DND-41 (cell line): ENCODE data around the gene IL1R2.
"Not testable (repeated sequence)": the region's sequence is repeated elsewhere in the genome, so short reads cannot be mapped to it uniquely, and the experiment has no call there.

Source experiments
- ATAC-seq: fragments of 200-7000 bp; cut with Tn5 transposase; 3 replicates; pipeline ENCODE4 v1.9.1; 2021; ENCODE audit warnings: low read depth; ENCODE audit not compliant: insufficient read depth
- DNase-seq: peaks from one replicate; pipeline ENCODE4 v3.0.0-alpha.2; 2020
- H2AFZ ChIP-seq: 2 replicates; pipeline ENCODE4 v1.6.0; 2012; ENCODE audit warnings: low read depth, low read length
- H3K27ac ChIP-seq: 2 replicates; pipeline ENCODE4 v1.5.1; 2012; ENCODE audit warnings: low read length, inconsistent platforms
- H3K27me3 ChIP-seq: fragments of 200-600 bp; sonication (generic); 2 replicates; pipeline ENCODE4 v1.6.0; 2012; ENCODE audit warnings: low read length, mild to moderate bottlenecking, inconsistent platforms; ENCODE audit not compliant: insufficient read depth, poor library complexity
- H3K36me3 ChIP-seq: 2 replicates; pipeline ENCODE4 v1.5.1; 2012; ENCODE audit warnings: low read length, inconsistent platforms; ENCODE audit not compliant: insufficient read depth
- H3K4me1 ChIP-seq: 2 replicates; pipeline ENCODE4 v1.5.1; 2012; ENCODE audit warnings: mild to moderate bottlenecking, low read length; ENCODE audit not compliant: insufficient read depth
- H3K4me2 ChIP-seq: 2 replicates; pipeline ENCODE4 v1.6.0; 2012; ENCODE audit warnings: mild to moderate bottlenecking, moderate library complexity, low read length, inconsistent platforms; ENCODE audit not compliant: insufficient read depth
- H3K4me3 ChIP-seq, 2 experiments: fragments of 200-600 bp in 1 of 2; shearing (Covaris generic) in 1 of 2; 2 replicates each; pipeline ENCODE4 v1.5.1; 2012 to 2016; ENCODE audit warnings: inconsistent platforms in 2 of 2, low read length in 2 of 2, mild to moderate bottlenecking in 2 of 2, low read depth in 1 of 2, moderate library complexity in 1 of 2
- H3K79me2 ChIP-seq: 2 replicates; pipeline ENCODE4 v1.6.0; 2012; ENCODE audit warnings: low read length, inconsistent platforms; ENCODE audit not compliant: insufficient read depth
- H3K9ac ChIP-seq: 2 replicates; pipeline ENCODE4 v1.6.0; 2012; ENCODE audit warnings: low read depth, mild to moderate bottlenecking, inconsistent platforms, low read length, moderate library complexity
- H3K9me3 ChIP-seq: 2 replicates; pipeline ENCODE4 v1.5.1; 2012; ENCODE audit warnings: low read length, moderate library complexity, mild to moderate bottlenecking, inconsistent platforms; ENCODE audit not compliant: insufficient read depth, severe bottlenecking
- H4K20me1 ChIP-seq: 2 replicates; pipeline ENCODE4 v1.6.0; 2012; ENCODE audit warnings: low read length; ENCODE audit not compliant: insufficient read depth
- CTCF ChIP-seq: IDR thresholded peaks from 2 replicates; pipeline ENCODE4 v1.5.1; 2012; ENCODE audit warnings: borderline replicate concordance, low read length, moderate library complexity, mild to moderate bottlenecking; ENCODE audit not compliant: poor library complexity, severe bottlenecking; ENCODE audit errors: extremely low read depth
- EZH2 ChIP-seq: IDR thresholded peaks from 3 replicates; pipeline ENCODE4 v1.6.1; 2012; ENCODE audit warnings: borderline replicate concordance, low read depth, mild to moderate bottlenecking, moderate library complexity, low read length, inconsistent platforms; ENCODE audit not compliant: severe bottlenecking

The IL1R2 gene

GRCh38 chr2:102066554-102066953 lies 74.8 kb downstream of the IL1R2 start:
- H3K9ac ChIP-seq: no peak overlapping the region
- TF ChIP-seq CTCF: no peak
- TF ChIP-seq EZH2: no peak
- no peaks in the 10 kb centered on the region for H3K79me2 ChIP-seq
- H3K9me3 ChIP-seq: no peaks in the 10 kb centered on the region
- DNase-seq (no peak), ATAC-seq (no peak)
- no peaks in the 10 kb centered on the region for H4K20me1 ChIP-seq
- no peak overlapping the region for H3K4me3 ChIP-seq
- no peak overlapping the region for H3K4me2 ChIP-seq
- no peak overlapping the region for H2AFZ ChIP-seq
- H3K36me3 ChIP-seq: no peaks in the 10 kb centered on the region
- no peaks in the 10 kb centered on the region for H3K4me1 ChIP-seq
- peaks cover 3% of the 10 kb centered on the region for H3K27me3 ChIP-seq
- H3K27ac ChIP-seq: no peak overlapping the region

GRCh38 chr2:102068126-102068525 lies 76.4 kb downstream of the IL1R2 start:
- H3K36me3 ChIP-seq, H3K9ac ChIP-seq, H3K27ac ChIP-seq, H3K27me3 ChIP-seq, H3K4me1 ChIP-seq, ATAC-seq, H4K20me1 ChIP-seq, H3K79me2 ChIP-seq, H3K4me3 ChIP-seq, H3K4me2 ChIP-seq, DNase-seq, H3K9me3 ChIP-seq, H2AFZ ChIP-seq: not testable (repeated sequence)

GRCh38 chr2:102069311-102069974 lies 77.7 kb downstream of the IL1R2 start:
- Histone ChIP-seq H3K9ac (no peak overlapping the region), H3K4me3 (no peak overlapping the region), H3K4me2 (no peak overlapping the region), H2AFZ (no peak overlapping the region), H3K36me3 (no peaks in the 10 kb centered on the region), H3K9me3 (no peaks in the 10 kb centered on the region), H3K4me1 (no peaks in the 10 kb centered on the region), H3K79me2 (no peaks in the 10 kb centered on the region), H4K20me1 (no peaks in the 10 kb centered on the region), H3K27ac (no peak overlapping the region), H3K27me3 (no peaks in the 10 kb centered on the region)
- TF ChIP-seq EZH2 (no peak), CTCF (no peak)
- no peak for DNase-seq
- no peak for ATAC-seq

GRCh38 chr2:102070058-102070642 lies 78.4 kb downstream of the IL1R2 start:
- H4K20me1 ChIP-seq: no peaks in the 10 kb centered on the region
- DNase-seq (no peak), ATAC-seq (no peak)
- H3K79me2 ChIP-seq: no peaks in the 10 kb centered on the region
- no peak overlapping the region for H2AFZ ChIP-seq
- no peak overlapping the region for H3K4me3 ChIP-seq
- TF ChIP-seq CTCF (no peak), EZH2 (no peak)
- H3K9ac ChIP-seq: no peak overlapping the region
- H3K27ac ChIP-seq: no peak overlapping the region
- H3K9me3 ChIP-seq: no peaks in the 10 kb centered on the region
- H3K36me3 ChIP-seq: no peaks in the 10 kb centered on the region
- no peaks in the 10 kb centered on the region for H3K4me1 ChIP-seq
- no peak overlapping the region for H3K4me2 ChIP-seq
- no peaks in the 10 kb centered on the region for H3K27me3 ChIP-seq
